Activated T-helper 1 cell treated with anti-CD3 and anti-CD28 coated beads, Interleukin-2, amount 50 U/mL, for 16 hours (primary cell): Measurements from ENCODE around the gene GPS1.
A peak's percentile ranks its signal among the peaks of the same experiment; 100 is the strongest.

ENCODE experiments used
- DNase-seq, 2 donors: peaks; one replicate each; pipeline ENCODE4 v3.0.0-alpha.2; 2020; ENCODE audit warnings: low read depth in 1 of 2, low spot score in 1 of 2

Gene GPS1

GRCh38 chr17:82098939-82099763 lies 47.5 kb downstream of the GPS1 start:
- no peak for DNase-seq

- DNase-seq = no peak
Measured at GRCh38 chr17:82100502-82101298, 49.0 kb downstream of the GPS1 start.

GRCh38 chr17:82101301-82101715 lies 49.6 kb downstream of the GPS1 start:
- DNase-seq = no peak

GRCh38 chr17:82101767-82102679 lies 50.3 kb downstream of the GPS1 start:
- no peak for DNase-seq

GRCh38 chr17:82103553-82104451 lies 52.1 kb downstream of the GPS1 start:
- no peak for DNase-seq

GRCh38 chr17:82104797-82105416 lies 53.2 kb downstream of the GPS1 start:
- no peak for DNase-seq

- no peak for DNase-seq
Measured at GRCh38 chr17:82105417-82105881, 53.8 kb downstream of the GPS1 start.

GRCh38 chr17:82105882-82106687 lies 54.4 kb downstream of the GPS1 start:
- peak; percentile 32 to 39 for DNase-seq

GRCh38 chr17:82106688-82107305 lies 55.1 kb downstream of the GPS1 start:
- DNase-seq = no peak
